Thyroid gland (tissue), 4 donors: Measurements from ENCODE around the gene CNTLN. TPM values are rescaled to one million over a fixed set of nuclear protein-coding genes. Genes with fewer than 3 reads are reported as not detected.

ENCODE experiments used
- DNase-seq, 2 donors: peaks; one replicate each; pipeline ENCODE4 v3.0.0-alpha.2; 2019
- H3K27ac ChIP-seq, 3 donors: fragments of 200-600 bp; sonication (generic); 1 replicate in 2 of 3; 2 replicates in 1 of 3; pipeline ENCODE4 v1.5.1; 2016 to 2019; ENCODE audit warnings: mild to moderate bottlenecking in 1 of 3, moderate library complexity in 1 of 3
- H3K27me3 ChIP-seq: fragments of 200-600 bp; sonication (generic); one replicate; pipeline ENCODE4 v1.5.1; 2019
- H3K36me3 ChIP-seq, 2 donors: fragments of 200-600 bp; sonication (generic); one replicate each; pipeline ENCODE4 v1.5.1; 2016 to 2019
- H3K4me1 ChIP-seq, 2 donors: fragments of 200-600 bp; sonication (generic); one replicate each; pipeline ENCODE4 v1.5.1; 2017 to 2019
- H3K4me3 ChIP-seq, 3 donors: fragments of 200-600 bp; sonication (generic); replicated peaks in 1 of 3; 1 replicate in 2 of 3; 2 replicates in 1 of 3; pipeline ENCODE4 v1.5.1; 2016; ENCODE audit warnings: mild to moderate bottlenecking in 1 of 3
- H3K9me3 ChIP-seq: fragments of 200-600 bp; sonication (generic); one replicate; pipeline ENCODE4 v1.5.1; 2017
- CTCF ChIP-seq, 6 experiments: fragments of 200-600 bp in 3 of 6; fragments of 450-650 bp in 3 of 6; sonication (generic) in 3 of 6; IDR thresholded peaks; one replicate each; pipeline ENCODE4 v1.5.1; 2016 to 2019; ENCODE audit warnings: antibody characterized with exemption in 6 of 6, mild to moderate bottlenecking in 2 of 6, inconsistent platforms in 1 of 6, moderate library complexity in 1 of 6
- POLR2A ChIP-seq, 2 donors: fragments of 450-650 bp; IDR thresholded peaks; one replicate each; pipeline ENCODE4 v1.6.1; 2017; ENCODE audit warnings: antibody characterized with exemption in 2 of 2, mild to moderate bottlenecking in 2 of 2, moderate library complexity in 1 of 2
- WGBS, 2 donors: methylation state at CpG; one replicate each; pipeline ENCODE4 v1.1.5; 2017; 5-methylcytosine and 5-hydroxymethylcytosine counted together
- intact Hi-C: fragments of 100-400 bp; cut with DNase I; formaldehyde crosslinking; loops from one replicate; pipeline ENCODE4 v1.15.1; 2023
- total RNA-seq, 4 donors: library from RNA; depleted of rRNA; stranded (reverse); fragments of >200 nt; gene quantifications; one replicate each; pipeline ENCODE4 v1.2.3, GENCODE V29; 2016

Gene CNTLN
- total RNA-seq, 4 donors from 2014 or later, result 10.0 to 16.1 (median 12.2) TPM

GRCh38 chr9:17398350-17398749 lies 263.5 kb downstream of the CNTLN start:
- H3K4me3 ChIP-seq, result no peak overlapping the region
- WGBS, 2 donors, result 80 to 81% methylated on average over 2 of the region's 2 CpGs
- no peaks in the 10 kb centered on the region for H3K9me3 ChIP-seq
- no peak for DNase-seq
- intact Hi-C loops, result loop anchor here (10.0 kb wide), 1 partner anchor 64 kb away; no protein-coding TSS in a partner anchor
- H3K4me1 ChIP-seq, result no peaks in the 10 kb centered on the region
- no peak overlapping the region for H3K27ac ChIP-seq
- H3K27me3 ChIP-seq, result no peaks in the 10 kb centered on the region
- H3K36me3 ChIP-seq, result no peaks in the 10 kb centered on the region
- TF ChIP-seq POLR2A (IDR thresholded peaks at IDR 0.05) (no peak), CTCF (IDR thresholded peaks at IDR 0.05) (no peak)

- Histone ChIP-seq H3K27me3 (no peaks in the 10 kb centered on the region), H3K27ac (no peak overlapping the region), H3K9me3 (no peaks in the 10 kb centered on the region), H3K4me1 (no peaks in the 10 kb centered on the region), H3K36me3 (no peaks in the 10 kb centered on the region), H3K4me3 (no peak overlapping the region)
- no peak for DNase-seq
- TF ChIP-seq POLR2A (IDR thresholded peaks at IDR 0.05) (no peak), CTCF (IDR thresholded peaks at IDR 0.05) (no peak)
- intact Hi-C loops, result no loop called here
- 66 to 97% methylated on average over 2 of the region's 2 CpGs for WGBS, 2 donors
Observed at GRCh38 chr9:17401858-17402257, 267.0 kb downstream of the CNTLN start.

- H3K27me3 ChIP-seq, result no peaks in the 10 kb centered on the region
- H3K36me3 ChIP-seq, result no peaks in the 10 kb centered on the region
- no peak overlapping the region for H3K27ac ChIP-seq
- no peak overlapping the region for H3K4me3 ChIP-seq
- intact Hi-C loops, result no loop called here
- 96 to 100% methylated on average over 2 of the region's 2 CpGs for WGBS, 2 donors
- no peaks in the 10 kb centered on the region for H3K4me1 ChIP-seq
- H3K9me3 ChIP-seq, result no peaks in the 10 kb centered on the region
- no peak for DNase-seq
- no peak for TF ChIP-seq CTCF (IDR thresholded peaks at IDR 0.05)
- TF ChIP-seq POLR2A (IDR thresholded peaks at IDR 0.05), result no peak
Observed at GRCh38 chr9:17402309-17402708, 267.5 kb downstream of the CNTLN start.

- no peak for TF ChIP-seq CTCF (IDR thresholded peaks at IDR 0.05)
- no peak for TF ChIP-seq POLR2A (IDR thresholded peaks at IDR 0.05)
- no peaks in the 10 kb centered on the region for H3K4me1 ChIP-seq
- no peak overlapping the region for H3K27ac ChIP-seq
- intact Hi-C loops, result no loop called here
- DNase-seq, result no peak
- H3K36me3 ChIP-seq, result no peaks in the 10 kb centered on the region
- 96 to 98% methylated on average over 6 of the region's 6 CpGs for WGBS, 2 donors
- H3K4me3 ChIP-seq, result no peak overlapping the region
- no peaks in the 10 kb centered on the region for H3K9me3 ChIP-seq
- no peaks in the 10 kb centered on the region for H3K27me3 ChIP-seq
Observed at GRCh38 chr9:17403539-17403938, 268.7 kb downstream of the CNTLN start.

- intact Hi-C loops, result no loop called here
- Histone ChIP-seq H3K9me3 (no peaks in the 10 kb centered on the region), H3K27me3 (no peaks in the 10 kb centered on the region), H3K4me3 (no peak overlapping the region), H3K27ac (no peak overlapping the region), H3K36me3 (no peaks in the 10 kb centered on the region), H3K4me1 (no peaks in the 10 kb centered on the region)
- TF ChIP-seq CTCF (IDR thresholded peaks at IDR 0.05) (no peak), POLR2A (IDR thresholded peaks at IDR 0.05) (no peak)
- 81% methylated on average over 3 of the region's 3 CpGs for WGBS, 2 donors
- DNase-seq, result no peak
Observed at GRCh38 chr9:17414986-17415385, 280.1 kb downstream of the CNTLN start.
